Measurements from ENCODE around the gene SMIM13.
"Not testable (repeated sequence)": the region's sequence is repeated elsewhere in the genome, so short reads cannot be mapped to it uniquely, and the experiment has no call there.

SMIM13 gene

DNA sequence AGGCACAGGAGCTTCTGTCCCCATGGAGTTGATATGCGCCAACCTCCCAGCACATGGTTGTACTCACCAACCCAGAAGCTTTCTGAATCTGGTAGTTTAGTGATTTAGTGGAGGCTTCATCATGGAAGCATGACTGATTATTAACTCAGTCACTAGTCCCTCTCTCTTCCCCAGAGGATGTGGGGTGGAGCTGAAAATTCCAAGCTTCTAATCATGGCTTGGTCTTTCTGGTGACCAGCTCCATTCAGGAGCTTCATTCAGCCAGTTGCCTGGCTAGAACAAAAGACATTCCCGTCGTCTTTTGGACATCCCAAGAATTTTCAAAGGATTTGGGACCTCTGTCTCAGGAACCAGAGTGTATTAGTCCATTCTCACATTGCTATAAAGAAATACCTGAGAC is 13.3 kb upstream of the SMIM13 start:
- in situ Hi-C loops (cut with MboI; ENCODE audit: low sequenced_read_pairs) = no loop called here

- in situ Hi-C loops (cut with MboI; ENCODE audit: low sequenced_read_pairs) = no loop called here
Observed at GRCh38 chr6:11083491-11083890, 10.1 kb upstream of the SMIM13 start.

DNA sequence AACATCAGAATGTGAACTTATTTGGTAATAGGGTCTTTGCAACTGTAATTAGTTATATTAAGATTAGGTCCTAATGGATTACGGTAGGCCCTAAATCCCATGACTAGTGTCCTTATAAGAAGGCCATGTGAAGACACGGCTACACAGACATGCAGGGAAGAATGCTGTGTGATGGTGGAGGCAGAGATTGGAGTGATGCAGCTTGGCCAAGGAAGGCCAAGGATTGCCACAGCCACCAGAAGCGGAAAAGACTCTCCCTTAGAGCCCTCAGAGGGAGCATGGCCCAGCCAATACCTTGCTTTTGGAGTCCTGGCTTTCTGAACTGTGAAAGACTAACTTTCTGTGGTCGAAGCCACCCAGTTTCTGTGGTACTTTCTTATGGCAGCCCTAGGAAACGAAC is 9.7 kb upstream of the SMIM13 start:
- in situ Hi-C loops (cut with MboI; ENCODE audit: low sequenced_read_pairs) = no loop called here

DNA sequence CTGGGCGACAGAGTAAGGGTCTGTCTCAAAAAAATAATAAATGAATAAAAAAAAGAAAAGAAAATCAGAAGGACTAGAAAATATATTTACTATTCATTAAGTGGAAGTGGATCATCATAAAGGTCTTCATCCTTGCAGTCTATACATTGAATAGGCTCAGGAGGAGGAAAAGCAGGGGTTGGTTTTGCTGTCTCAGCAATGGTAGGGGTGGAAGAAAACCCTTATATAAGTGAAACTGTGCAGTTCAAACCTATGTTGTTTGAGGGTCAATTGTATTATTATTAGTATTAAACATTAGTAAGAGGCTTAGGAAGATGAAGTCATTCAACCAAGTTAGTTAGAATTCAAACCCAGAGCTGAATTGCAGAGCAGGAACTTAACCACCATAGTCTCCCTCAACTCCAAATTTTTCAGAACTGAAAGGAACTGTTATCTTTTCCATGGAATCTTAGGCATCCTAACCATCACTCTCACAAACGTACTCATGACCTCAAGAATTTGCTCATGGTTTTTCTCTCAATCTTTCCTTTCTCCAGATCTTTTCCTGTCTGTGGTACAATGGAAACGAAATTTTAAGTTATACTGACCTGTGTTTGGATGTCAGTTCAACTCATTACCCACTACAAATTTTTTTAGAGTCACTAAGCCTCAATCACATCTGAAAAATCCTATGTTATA is 7.7 kb upstream of the SMIM13 start:
- in situ Hi-C loops (cut with MboI; ENCODE audit: low sequenced_read_pairs) = no loop called here

GRCh38 chr6:11087141-11087812 is 6.4 kb upstream of the SMIM13 start:
- in situ Hi-C loops (cut with MboI; ENCODE audit: low sequenced_read_pairs) = not testable (repeated sequence)

DNA sequence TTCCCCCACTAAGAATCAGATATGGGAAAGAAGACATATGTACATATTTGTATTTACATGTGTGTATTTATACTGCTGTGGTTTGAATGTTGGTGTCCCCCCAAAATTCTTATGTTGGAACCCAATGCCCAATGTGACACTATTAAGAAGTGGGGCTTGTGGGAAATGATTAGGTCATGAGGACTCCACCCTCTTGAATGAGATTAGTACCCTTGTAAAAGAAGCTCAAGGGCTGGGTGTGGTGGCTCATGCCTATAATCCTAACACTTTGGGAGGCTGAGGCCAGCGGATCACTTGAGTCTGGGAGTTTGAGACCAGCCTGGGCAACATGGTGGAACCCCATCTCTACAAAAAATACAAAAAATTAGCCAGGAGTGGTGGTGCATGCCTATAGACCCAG is 3.9 kb upstream of the SMIM13 start:
- in situ Hi-C loops (cut with MboI; ENCODE audit: low sequenced_read_pairs) = no loop called here

GRCh38 chr6:11091141-11091540 is 2.5 kb upstream of the SMIM13 start:
- in situ Hi-C loops (cut with MboI; ENCODE audit: low sequenced_read_pairs) = not testable (repeated sequence)

DNA sequence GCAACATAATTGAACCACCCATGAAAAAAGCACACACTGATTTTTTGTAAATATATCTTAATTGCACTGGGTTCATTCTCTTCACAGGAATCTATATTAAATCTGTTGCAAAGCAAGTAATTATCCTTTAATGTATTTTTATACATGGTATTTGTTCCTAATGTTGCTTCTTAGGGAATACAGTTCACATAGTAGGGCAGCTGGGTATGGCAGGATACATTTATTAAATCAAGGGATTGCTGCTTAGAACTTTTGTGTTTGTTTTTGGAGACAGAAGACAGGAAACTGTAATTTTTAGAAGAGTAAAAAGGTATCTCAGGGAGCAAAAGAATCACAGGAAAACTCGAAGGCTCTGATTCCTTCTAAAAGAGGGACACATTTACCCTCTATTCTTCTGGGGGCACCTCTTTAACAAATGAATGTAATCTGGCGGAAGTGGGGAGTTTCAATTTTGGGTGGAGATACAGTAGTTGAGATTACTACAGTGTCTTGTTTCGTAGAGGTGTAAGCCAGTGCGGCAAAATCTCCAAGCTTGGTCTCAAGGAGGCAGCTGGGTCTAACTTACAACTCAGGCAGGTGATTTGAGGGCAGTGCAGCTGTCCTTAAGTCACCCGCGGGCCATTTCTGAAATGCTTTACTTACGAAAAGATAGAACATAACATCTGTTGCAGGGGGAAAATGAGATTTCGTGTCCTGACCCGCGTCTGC is 812 bp upstream of the SMIM13 start:
- in situ Hi-C loops (cut with MboI; ENCODE audit: low sequenced_read_pairs) = no loop called here

DNA sequence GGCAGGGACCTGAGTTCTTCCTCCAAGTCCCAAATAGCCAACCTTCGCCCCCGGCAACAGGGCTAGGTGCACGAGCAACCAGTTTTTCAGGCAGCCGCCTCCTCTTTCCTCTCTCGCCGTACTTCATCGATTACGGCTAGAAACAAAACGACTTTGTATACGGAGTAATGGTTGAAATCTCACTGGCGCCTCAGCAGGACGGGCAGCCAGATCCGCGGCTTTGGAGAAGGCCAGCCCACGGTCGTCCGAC is 333 bp upstream of the SMIM13 start:
- in situ Hi-C loops (cut with MboI; ENCODE audit: low sequenced_read_pairs) = no loop called here

DNA sequence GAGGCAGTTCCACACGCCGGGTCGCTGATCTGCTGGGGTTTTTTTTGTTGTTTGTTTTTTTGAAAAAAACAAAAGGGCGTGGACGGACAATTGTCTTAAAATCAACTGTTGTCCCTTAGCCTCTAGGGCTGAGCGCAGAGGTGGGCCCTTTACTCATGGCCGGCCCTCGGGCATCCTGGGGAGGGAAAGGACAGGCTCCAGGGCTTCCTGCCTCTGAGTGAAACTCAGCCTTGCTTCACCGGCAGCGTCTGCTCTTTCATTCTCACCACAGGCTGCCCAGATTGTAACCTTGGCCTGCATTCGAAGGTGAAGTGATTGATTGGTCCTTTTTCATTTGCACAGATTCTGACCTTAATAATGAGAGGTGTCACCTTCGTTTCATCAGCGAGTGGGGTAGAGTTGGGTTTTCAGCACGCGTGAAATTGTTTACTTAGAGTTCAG is 797 bp downstream of the SMIM13 start:
- in situ Hi-C loops (cut with MboI; ENCODE audit: low sequenced_read_pairs) = no loop called here

DNA sequence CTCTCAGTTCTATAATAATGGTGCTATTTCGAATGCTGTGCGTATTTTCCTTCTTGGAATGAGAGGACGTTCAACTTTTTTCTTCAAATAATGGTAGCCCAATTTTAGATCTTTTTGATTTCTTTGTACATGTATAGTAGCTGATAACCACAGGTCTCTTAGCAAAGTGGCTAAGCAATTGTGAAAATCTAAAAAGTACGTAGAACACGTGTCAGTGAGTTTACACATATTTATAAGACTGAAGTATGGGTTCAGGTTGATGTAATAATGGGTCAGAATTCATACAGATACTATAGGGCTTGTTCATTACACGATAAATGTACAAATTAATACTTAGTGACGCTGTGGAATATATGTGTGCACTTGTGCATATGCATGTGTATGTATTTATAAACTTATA is 1.3 kb downstream of the SMIM13 start:
- in situ Hi-C loops (cut with MboI; ENCODE audit: low sequenced_read_pairs) = no loop called here

GRCh38 chr6:11096109-11096508 is 2.5 kb downstream of the SMIM13 start:
- in situ Hi-C loops (cut with MboI; ENCODE audit: low sequenced_read_pairs) = no loop called here

DNA sequence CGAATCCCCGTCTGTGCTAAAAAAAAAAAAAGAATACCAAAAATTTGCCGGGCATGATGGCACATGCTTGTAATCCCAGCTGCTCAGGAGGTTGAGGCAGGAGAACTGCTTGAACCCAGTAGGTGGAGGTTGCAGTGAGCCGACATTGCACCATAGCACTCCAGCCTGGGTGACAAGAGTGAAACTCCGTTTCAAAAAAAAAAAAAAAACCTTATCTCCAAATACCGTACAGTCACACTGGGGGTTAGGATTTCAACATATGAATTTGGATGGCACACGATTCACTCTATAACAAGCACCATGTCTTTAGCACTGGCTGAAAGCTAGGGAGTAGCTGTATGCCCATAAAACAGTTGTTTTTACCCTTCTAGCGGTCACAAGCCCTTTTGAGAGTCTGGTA is 3.8 kb downstream of the SMIM13 start:
- in situ Hi-C loops (cut with MboI; ENCODE audit: low sequenced_read_pairs) = no loop called here

DNA sequence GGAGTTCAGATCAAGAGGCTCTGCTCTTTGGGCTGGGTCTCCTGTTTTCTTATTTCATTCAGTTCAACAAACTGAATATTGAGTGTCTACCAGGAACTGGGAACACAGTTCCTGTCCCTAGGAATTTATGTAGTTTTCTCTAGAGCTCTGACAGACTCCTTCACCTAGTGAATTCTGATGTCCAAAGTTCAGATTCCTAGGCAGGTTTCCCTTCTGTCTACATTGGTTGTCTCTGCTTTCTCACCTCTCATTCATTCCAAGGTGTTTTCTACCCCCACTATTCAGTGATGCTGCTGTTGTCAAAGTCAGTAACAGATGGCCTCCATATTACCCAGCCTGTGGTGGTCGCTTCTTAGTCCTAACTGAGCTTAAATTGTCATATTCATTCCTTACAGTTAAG is 4.4 kb downstream of the SMIM13 start:
- in situ Hi-C loops (cut with MboI; ENCODE audit: low sequenced_read_pairs) = no loop called here

- in situ Hi-C loops (cut with MboI; ENCODE audit: low sequenced_read_pairs) = no loop called here
Observed at GRCh38 chr6:11101417-11101816, 7.8 kb downstream of the SMIM13 start.

- in situ Hi-C loops (cut with MboI; ENCODE audit: low sequenced_read_pairs) = no loop called here
Observed at GRCh38 chr6:11103065-11103464, 9.4 kb downstream of the SMIM13 start.

GRCh38 chr6:11108726-11109125 is 15.1 kb downstream of the SMIM13 start:
- in situ Hi-C loops (cut with MboI; ENCODE audit: low sequenced_read_pairs) = no loop called here

DNA sequence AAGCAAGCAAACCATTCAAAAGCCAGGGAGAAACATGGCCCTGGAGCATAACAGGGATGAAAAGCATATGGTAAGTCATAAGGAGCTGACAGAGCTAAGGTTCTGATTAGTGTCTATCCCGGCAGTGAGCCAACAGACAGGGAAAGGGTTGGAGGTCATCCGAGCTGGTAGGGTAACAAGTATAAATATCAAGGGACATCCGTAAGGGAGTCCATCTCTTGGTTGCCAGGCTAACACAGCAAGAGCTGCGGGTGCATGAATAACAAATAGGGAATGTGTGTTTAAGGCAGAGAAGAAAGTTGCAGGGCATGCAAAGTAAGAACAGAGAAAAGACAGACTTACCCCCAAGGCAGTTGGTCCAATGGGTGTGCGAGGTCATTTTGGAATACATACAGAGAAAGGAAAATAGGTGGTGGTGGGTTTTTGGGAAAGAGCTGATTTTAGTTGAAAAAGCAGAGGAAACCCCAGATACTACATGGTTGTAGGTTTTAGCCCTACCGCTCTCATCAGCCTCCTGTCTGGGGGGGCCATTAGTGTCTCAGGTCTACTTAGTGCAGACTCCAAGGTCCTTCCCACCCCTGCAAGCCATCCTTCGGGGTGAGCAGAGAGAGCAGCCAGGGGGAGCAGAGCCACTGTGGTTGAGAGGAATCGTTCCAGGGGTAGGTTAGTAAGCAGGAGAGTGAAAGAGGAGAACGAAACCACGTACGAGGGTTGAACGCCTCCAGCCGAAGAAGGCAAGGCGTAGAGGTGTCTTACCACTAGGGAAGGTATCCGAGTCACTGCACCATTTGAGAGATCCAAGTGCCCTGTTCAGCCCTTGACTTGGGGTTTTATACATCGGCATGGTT is 17.5 kb downstream of the SMIM13 start, which contains the start of gene ERVFRD-1:
TSS of gene ERVFRD-1 (minus strand) at position 805 of the 848 bp plus-strand sequence. CDS start 6,415 bp downstream, outside the sequence.
- in situ Hi-C loops (cut with MboI; ENCODE audit: low sequenced_read_pairs) = no loop called here

DNA sequence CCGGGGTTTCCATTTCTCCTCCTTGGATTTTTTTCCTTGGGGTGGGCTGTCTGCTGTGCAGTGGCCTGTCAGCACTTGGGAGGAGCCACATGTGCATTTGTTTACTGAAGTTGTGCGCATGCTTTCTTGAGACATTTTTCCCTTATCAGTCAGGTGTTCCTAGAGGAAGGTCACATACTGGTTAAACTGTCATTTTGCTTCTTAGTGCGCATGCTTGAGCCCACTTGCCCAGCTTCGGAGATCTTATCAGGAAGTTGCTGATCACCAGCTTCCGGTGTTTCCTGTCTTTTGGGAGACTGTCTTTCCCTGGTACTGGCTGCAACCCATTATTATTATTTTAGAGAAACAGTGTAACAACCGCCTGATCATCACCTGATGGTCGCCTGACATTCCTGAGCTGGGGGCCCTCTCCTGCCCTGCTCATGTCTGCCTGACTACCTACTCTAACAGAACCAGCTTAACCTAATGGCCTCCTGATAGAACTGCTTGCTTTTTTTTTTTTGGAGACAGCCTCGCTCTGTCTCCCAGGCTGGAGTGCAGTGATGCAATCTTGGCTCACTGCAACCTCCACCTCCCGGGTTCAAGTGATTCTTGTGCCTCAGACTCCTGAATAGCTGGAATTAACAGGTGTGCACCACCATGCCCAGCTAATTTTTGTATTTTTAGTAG is 18.3 kb downstream of the SMIM13 start:
- in situ Hi-C loops (cut with MboI; ENCODE audit: low sequenced_read_pairs) = no loop called here

DNA sequence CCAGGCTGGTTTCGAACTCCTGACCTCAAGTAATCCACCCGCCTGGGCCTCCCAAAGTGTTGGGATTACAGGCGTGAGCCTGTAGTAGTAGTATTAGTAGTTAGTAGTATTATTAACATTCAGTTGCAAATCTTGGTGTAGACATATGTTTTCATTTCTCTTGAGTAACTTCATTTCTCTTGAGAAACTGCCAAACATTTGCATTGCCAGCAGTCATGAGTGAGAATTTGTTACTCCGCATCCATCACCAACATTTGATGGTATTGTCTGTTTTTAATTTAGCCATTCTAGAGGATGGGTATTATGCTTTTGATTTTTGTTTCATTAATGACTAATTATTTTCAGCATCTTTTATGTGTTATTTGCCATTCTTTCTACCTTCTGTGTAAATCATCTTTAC is 19.4 kb downstream of the SMIM13 start:
- in situ Hi-C loops (cut with MboI; ENCODE audit: low sequenced_read_pairs) = no loop called here
